GM19455 (cell line): Measurements from ENCODE around the gene MAP1B.
"Not testable (repeated sequence)": the region's sequence is repeated elsewhere in the genome, so short reads cannot be mapped to it uniquely, and the experiment has no call there.

Experiments used
- ATAC-seq: cut with Tn5 transposase; IDR thresholded peaks from one replicate; pipeline ENCODE4 v1.9.1; 2021; ENCODE audit not compliant: unreplicated experiment

The MAP1B gene

DNA sequence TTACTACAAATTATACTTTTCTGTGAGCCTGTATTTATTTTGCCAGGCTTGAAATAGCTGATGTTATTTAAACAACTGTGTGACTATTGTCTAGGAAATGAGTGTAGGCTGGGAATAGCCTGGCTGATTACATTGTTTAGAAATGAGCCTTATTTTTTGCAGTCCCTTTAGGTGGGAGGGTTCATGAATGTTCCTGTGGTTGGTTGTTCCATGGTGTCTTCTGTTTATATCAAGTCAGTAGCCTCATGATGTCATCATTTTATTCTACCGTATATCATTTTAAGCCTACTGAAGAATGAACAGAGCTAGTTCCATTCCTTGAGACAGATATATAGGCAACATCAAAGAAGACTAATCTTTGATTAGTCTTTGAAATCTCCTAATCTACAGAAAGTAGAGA is 53.1 kb downstream of the MAP1B start:
- ATAC-seq = no peak

DNA sequence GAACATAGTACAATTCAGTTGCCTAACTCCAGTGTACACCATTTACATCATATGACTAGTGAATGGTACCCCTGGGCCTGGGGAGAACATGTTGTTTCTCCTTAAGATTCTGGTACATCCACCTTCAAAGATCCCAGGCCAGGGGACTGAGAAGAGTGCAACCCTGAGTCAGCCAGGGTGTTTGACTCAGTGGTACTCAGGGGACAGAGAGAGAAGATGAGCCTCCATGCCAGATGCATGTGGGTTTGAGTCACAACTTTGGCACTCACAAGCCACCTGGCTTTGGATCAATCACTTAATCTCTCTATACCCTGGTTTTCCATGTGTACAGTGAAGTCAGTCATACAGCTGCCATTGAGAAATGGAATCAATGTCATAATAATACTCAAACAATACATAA is 53.7 kb downstream of the MAP1B start:
- no peak for ATAC-seq

DNA sequence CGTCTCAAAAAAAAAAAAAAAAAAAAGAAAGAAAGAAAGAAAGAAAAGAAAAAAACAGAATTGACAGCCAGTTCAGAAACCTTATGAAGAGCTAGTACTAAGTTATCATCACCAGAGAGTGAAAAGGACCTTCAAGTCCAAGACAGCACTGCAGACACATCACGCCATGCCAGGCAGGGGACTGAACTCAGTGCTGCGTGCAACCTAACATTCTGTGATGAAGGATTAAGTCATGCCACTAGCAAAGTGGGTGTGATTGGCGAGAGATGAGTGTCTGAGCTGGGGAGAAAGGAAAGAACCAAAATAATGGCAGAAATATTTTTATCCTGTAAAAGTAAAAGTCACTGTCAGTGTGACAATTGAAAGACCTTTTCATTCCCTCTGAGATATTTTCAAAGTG is 54.7 kb downstream of the MAP1B start:
- no peak for ATAC-seq

DNA sequence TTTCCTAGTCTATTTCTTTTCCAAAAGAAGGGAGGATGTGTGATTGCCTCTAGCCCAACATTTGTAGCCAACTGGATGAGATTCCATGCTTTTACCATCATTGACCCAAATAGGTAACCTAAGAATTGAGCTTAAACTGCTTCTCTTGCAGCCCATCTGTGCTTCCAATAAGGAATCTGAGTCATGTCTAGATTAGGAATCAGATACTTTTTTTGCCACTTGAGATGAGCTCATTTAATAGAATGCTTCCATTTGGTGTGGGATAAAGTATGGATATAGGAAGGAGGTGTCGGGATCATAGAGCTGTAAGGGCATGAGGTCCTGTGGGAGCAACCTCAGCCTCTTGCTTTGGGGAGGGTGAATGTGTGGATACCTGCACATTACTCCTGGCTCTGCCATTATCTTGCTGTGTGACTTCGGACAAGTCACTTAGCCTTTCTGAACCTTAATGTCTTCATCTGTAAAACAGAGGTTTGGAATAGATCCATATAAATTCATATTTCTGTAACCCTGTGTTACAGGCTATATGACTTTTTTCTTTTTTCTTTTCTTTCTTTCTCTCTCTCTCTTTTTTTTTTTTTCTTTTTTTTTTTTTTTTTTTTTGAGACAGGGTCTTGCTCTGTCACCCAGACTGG is 56.2 kb downstream of the MAP1B start:
- no peak for ATAC-seq

DNA sequence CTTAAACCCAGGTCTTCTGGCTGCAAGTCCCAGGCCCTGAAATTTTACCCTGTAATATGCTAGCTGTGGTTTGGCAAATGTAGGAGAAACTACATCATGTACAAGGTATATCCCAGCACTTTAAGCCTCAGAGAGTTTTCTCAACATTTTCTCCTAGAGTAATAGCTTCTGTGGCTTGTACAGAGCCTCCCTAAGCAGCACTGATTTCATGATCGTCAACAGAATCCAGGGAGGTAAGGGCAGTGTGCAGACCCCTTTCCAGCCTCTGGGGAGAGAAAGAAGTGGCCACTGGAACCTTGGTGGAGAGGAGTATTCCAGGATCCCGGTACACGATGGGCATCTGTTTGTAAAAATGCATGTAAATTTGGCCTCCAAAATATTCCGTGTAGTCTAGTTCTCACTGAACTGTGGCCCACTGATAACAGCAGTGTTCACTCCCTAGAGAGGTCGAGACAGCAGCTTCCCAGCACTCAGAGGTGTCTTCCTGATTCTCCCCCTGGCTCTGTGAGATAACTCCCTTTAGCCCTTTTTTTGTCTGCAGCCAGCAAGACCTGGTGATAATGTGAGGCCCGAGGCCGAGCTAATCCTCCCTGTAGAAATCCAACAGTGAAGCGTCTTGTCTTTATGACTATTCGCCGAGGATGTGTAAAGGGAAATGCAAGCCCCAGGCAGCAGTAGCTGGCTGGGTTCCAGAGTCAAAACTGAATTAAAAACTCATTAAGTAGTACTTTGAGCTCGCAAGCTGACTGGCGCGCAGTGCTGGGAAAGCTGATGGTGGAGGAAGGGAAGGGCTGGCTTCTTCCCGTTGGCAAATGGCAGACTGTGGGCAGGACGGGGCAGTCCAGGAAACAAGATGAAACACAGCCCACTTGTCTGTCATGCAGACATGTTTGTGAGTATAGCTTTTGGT is 59.0 kb downstream of the MAP1B start:
- ATAC-seq = no peak

DNA sequence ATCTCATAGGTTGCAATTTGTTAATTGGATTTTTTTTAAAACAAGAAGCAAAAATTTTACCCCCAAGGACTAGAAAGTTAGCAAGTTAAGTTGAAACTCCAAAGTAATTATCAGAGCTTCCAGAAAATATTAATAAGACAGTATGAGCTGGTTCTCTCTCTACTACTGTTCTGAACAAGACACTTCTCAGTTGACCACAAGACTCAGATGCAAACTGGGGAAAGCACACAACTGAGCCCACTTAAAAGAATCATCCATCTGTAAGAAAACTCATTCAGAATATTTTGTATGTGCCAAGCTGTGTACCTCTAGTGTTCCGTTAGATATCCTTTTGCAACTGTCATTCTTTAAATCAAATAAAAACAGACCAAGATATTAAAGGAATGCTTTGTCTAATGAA is 60.0 kb downstream of the MAP1B start:
- ATAC-seq = no peak

DNA sequence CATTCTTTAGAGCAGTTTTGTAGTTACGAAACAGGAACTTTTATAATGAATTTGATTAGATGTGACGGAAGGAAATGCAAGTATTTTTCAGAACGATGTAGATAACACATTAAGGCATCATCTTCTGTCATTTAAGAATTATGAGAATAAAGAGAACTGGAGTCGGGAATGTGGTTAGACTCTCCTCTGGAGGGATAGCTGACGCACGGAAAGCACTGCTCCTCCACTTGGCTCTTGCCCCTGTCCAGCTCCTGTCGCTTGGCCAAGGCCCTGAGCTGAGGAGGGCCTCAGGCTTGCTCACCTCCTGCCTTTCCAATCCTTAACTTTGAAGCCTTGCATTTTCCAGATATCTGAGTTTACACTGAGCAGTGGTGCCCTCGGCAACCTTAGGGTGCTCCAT is 60.5 kb downstream of the MAP1B start:
- no peak for ATAC-seq

DNA sequence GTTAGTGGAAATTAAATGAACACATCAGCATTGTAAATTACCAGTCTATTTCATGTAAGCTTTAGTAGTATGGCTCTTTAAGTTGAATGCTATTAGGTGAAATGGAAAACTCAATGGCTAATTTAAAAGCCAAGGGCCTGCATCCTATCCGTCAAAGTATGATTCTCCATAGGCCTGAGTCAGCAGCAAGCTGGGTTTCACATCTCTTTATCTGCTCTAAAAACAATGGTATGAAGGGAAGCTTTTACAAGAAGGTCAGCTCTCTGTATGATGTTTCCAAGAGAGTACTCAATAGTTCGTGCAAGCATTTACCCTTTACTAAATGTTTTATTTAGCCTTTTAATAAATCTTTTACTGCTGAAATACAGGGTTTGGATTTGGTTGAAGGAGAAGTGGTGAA is 62.8 kb downstream of the MAP1B start:
- ATAC-seq = no peak

DNA sequence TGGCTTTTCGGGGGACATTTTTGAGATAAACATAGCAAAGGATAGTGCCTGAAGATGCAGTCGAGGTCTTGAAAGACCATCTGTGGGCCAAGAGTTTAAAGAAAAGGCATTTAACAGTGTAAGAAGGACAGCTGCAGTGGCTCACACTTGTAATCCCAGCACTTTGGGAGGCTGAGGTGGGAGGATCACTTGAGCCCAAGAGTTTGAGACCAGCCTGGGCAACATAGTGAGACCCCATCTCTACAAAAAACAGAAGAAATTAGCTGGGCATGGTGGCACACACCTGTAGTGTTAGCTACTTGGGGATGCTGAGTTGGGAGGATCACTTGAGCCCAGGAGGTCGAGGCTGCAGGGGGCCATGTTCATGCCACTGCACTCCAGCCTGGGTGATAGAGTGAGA is 63.9 kb downstream of the MAP1B start:
- ATAC-seq = not testable (repeated sequence)

DNA sequence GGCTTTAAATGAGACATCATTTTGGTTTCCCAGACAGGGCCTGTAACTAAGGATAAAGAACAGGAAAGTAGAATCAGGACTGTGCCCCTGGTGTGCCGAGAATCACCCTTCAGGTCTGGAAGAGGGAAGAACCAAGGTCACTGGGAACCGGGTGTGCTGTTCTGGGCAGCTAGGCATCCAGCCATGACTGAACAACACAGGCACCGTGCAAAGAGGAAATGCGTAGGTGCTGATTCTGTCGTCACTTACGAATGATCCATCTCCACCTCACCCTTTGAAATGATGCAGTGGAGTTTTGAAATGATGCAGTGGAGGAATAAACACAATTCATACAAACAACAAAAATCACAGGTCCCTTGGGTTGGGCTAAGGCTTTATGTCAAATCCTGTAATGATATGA is 64.4 kb downstream of the MAP1B start:
- ATAC-seq = no peak

DNA sequence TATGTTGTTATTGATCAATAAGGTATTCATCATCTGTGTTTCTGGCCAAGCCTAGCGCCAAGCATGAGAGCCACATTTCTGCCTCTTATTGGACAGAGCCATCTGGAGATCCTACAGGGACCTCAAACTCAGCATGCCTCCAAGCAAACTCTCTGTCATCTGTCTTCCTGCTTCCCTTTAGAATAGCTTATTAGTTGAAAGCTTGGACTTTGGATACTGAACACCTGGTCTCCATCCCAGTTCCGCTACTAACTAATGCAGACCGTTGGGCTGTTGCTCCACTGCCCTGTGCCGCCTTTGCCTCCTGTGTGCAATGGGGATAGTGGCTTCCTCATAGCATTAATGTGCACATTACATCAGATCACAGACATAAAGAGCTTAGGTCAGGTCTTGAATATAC is 65.5 kb downstream of the MAP1B start:
- ATAC-seq = no peak

DNA sequence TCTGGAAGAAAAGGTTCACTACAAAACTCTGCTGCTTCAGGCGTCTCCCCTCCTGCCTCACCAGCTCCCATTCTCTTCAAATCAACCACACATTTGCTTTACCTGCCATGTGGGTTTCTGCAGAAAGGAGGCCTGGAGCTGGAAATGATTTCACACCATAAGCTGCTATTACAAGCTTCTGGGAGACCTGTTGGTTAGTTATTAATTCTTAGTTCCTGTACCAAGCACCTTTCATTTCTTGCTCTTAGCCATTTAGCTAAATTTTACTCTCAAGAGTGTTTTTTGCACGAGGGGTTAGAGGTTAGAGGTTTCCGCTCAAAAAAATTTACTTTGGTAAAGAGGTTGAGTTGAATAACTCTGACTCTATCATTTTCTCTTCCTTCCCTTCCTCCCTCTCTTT is 70.3 kb downstream of the MAP1B start:
- ATAC-seq = no peak

DNA sequence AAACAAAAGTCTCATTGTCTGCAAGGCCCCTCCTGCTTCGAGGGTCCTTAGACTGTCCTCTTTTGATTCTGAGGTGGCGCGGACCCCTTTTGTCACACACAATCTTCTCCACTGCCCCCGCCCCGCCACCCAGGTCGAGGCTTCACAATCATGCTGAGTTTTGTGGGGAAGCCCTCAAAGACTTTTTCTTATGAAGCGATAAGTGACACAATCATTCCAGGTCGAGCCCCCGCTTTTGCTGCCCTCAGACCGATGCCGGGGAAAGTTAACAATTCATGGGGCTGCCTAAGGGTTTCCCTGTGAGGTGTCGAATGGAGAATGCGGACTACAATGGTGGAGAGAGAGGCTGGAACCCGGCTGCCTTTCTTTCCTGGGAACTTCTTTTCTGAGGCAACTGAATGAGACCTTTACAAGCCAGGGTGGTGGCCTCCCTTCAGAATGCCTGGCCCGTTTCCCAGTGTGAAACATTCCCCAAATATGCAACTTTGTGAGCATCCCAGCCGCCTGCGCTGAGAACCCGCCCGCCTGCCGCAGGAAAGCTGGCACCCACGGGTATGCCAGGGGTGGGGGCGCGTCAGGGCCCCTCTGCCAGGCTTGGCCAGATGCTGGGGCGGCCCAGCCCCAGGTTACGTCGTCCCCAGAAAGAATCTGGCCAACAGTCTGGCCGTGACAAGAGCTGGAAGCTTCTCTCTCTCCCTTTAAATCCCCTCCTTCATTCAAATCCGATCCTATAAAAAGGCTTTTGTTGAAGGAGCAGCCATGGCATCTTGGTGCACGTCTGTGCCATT is 71.9 kb downstream of the MAP1B start:
- ATAC-seq = no peak

DNA sequence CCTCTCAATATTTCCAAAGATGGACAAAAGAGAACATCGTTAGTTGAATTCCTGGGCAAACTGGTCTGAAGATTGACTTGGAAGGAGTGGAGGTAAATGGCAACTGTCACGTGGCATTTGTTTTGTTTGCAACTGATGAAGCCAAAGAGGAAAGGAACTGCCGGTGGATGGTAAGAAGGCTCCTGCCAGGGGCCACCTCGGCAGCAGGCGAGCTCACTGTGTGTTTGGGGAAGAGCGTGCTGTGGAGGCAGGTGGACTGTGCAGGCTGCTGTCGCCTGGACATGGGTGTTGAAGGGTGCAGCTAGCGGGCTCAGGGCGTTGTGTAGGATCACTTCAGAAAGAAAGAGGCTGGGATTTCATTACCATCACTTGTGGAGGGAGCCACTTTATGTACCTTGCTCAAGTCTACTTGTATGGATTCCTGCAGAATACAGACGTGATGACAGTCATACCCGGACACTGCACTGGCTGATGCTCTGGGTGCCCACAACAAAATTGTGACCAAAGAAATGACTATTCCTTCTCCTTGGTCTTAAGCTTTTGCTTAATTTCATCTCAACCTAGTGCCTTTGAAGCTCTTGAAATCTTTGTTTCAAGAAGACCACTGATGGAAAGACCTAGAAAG is 72.7 kb downstream of the MAP1B start:
- no peak for ATAC-seq

DNA sequence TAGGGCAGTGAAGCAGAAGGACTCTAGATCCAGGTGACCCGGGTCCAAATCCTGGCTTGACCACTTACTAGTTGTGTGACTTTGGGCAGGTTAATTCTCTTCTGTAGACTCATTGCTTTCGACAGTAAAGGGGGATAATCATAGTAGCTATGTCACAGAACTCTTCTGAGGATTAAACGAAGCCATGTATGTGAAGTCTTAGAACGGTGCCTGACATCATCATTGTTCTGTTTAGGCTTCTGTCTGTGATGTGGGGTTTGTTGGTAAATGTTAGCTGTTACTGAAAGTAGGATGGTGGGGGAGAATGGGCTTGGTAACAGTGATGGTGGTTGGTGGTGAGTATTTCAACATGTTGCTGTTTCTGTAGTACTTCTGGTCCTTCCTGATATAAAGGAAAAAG is 73.7 kb downstream of the MAP1B start:
- no peak for ATAC-seq

DNA sequence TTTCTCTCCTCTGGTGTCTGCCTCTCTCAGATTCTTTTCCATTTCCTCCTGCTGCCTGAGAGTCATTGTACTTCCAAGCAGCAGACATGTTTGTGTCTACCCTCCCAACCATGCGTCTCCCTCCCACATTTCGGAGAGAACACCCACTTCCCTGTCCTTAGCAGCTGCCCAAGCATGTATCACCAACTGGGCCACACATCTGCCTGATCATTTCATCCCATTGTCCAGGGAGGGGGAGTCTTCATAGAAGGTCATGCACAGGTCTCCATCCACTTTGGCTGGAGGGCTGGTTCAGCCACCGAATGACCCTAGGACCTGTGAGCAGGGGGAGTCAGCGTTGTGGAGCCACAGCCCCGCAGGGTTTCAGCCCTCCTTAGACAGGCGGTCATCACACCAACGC is 75.4 kb downstream of the MAP1B start:
- no peak for ATAC-seq

DNA sequence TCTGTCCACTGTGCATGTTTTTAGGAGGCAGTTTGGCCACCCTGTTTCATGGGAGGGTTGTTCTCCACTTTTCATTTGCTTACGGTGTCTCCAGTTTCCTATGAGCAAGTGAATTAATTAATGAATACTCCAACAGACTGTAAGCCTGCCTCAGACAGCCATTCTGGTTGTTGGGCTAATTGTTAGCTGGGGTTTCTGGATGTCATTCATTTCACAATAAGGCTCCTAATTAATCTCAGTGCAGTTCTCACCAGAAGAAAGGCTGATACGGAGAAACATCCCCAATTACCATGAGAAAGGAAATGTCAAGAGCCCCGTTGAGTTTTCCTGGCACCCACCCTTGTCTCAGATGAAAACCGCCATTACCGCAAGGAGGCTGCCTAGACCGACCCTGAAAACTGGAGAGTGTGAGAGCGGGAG is 75.8 kb downstream of the MAP1B start:
- ATAC-seq = no peak

DNA sequence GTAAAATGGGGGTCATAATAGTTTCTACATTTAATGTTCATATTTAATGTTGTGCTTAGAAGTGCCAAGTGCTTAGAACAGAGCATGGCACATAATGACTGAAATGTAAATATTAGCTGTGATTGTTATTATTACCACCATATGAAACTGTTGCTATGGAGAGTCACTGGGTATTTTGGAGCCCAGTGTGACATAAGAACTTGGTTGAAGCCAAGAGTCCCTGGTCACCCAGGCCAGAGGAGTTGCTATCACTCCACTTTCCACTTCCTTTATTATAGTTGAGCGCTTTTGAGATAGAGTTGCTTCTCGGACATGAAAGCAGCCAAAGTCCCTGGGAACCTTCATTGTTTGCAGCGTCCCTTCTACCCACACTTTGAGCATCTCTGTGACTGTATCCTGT is 77.1 kb downstream of the MAP1B start:
- ATAC-seq = no peak

DNA sequence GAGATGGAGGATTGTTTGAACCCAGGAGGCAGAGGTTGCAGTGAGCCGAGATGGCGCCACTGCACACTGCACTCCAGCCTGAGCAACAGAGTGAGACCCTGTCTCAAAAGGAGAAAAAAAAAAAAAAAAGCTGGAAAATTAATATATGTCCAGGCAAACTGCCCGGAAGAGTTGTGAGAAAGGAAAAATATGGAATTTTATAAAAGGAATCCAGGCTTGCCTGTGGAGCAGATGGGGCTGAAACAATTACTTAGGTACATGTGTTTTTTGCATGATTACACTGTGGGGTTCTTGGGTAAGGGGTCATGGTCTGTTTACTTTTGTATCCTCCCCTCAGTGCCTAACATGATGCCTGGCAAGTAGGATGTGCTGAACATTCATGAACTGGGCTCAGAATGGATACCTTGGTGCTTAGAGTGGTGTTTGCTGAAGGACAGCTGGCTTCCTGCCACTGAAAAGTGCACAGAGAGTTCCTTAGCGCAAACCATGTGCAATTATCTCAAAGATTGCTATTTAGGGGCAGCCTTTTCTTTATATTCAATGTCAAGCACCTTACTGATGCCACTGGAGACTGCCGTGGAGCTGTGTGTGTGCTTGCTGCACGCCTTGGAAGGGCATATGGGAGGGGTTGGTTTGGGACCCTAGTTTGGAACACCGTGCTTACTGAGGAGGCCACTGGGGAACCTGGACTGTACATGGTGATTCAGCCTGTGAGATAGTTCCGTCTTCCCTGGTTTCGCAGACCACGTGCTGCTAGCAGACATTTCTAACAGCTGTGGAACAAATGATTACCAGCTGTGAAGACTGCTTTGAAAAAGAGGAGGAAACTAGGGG is 78.4 kb downstream of the MAP1B start:
- ATAC-seq = no peak

DNA sequence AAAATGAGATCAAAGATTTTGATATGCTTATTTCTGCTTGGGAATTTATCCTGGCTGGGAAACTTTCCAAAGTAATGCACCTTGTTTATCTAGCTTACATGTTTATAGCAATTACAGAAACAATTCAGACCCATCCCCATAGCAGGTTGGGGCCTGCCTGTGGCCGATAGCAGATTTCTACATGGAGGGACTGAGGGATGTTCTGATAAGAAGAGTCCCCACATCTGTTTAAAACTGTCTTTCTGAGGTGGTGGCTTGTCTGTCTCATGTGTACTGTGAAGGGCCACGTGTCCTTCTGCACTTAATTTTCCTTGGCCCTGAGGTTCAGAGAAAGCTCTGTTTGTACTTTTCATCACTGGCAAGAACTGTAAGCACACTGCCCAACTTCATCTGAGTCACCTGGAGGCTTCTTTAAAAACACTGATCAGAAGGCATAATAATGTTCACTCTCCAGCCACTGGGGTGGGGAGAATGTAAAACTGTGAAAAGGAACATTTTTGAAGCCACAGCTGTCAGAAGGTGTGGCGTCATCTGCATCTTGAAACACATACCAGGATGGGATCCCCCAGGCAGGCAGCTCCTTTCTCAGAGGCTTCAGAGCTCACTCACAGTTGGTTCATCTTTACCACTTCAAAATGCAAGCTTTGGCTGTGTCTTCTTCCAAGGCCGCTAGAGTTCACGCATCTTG is 80.3 kb downstream of the MAP1B start:
- ATAC-seq = no peak
